Mesenchymal stem cell (in vitro differentiated cells and primary cell): Measurements from ENCODE around the gene ANKS1B.

Experiments used
- DNase-seq: peaks from one replicate; pipeline ENCODE4 v3.0.0-alpha.2; 2013
- H2AFZ ChIP-seq: one replicate; pipeline ENCODE4 v1.6.1; 2013; ENCODE audit warnings: low read depth, mild to moderate bottlenecking, control low read depth, inconsistent platforms, low read length, moderate library complexity
- H2AK5ac ChIP-seq: 2 replicates; pipeline ENCODE4 v1.6.1; 2013; ENCODE audit warnings: low read length, moderate library complexity, mild to moderate bottlenecking, inconsistent platforms; ENCODE audit not compliant: severe bottlenecking
- H2BK120ac ChIP-seq: one replicate; pipeline ENCODE4 v1.6.1; 2013; ENCODE audit warnings: low read depth, mild to moderate bottlenecking, inconsistent platforms, low read length, moderate library complexity
- H2BK12ac ChIP-seq, 2 experiments: one replicate each; pipeline ENCODE4 v1.6.1; 2013; ENCODE audit warnings: inconsistent platforms in 2 of 2, low read length in 2 of 2, mild to moderate bottlenecking in 2 of 2, moderate library complexity in 2 of 2, control low read depth in 1 of 2
- H2BK15ac ChIP-seq: one replicate; pipeline ENCODE4 v1.6.1; 2013; ENCODE audit warnings: mild to moderate bottlenecking, low read depth, inconsistent platforms; ENCODE audit not compliant: poor library complexity, severe bottlenecking
- H2BK5ac ChIP-seq: 2 replicates; pipeline ENCODE4 v1.6.1; 2013; ENCODE audit warnings: low read depth, mild to moderate bottlenecking, low read length, control low read depth, inconsistent platforms; ENCODE audit not compliant: poor library complexity, severe bottlenecking
- H3K14ac ChIP-seq, 2 experiments: one replicate each; pipeline ENCODE4 v1.6.1; 2013; ENCODE audit warnings: inconsistent platforms in 2 of 2, low read length in 2 of 2, control low read depth in 1 of 2, mild to moderate bottlenecking in 1 of 2, moderate library complexity in 1 of 2
- H3K18ac ChIP-seq, 2 experiments: one replicate each; pipeline ENCODE4 v1.6.1; 2013; ENCODE audit warnings: inconsistent platforms in 2 of 2, low read length in 2 of 2, control low read depth in 1 of 2, low read depth in 1 of 2, mild to moderate bottlenecking in 1 of 2
- H3K23ac ChIP-seq, 2 experiments: one replicate each; pipeline ENCODE4 v1.6.1; 2013; ENCODE audit warnings: inconsistent platforms in 2 of 2, low read length in 2 of 2, mild to moderate bottlenecking in 2 of 2, moderate library complexity in 2 of 2, control low read depth in 1 of 2
- H3K27ac ChIP-seq: 2 replicates; pipeline ENCODE4 v1.5.1; 2013; ENCODE audit warnings: mild to moderate bottlenecking, moderate library complexity, low read length, control low read depth, inconsistent platforms; ENCODE audit not compliant: poor library complexity, severe bottlenecking
- H3K27me3 ChIP-seq, 2 experiments: 2 replicates each; pipeline versions ENCODE4 v1.6.1 to v1.7.0; 2013; ENCODE audit warnings: low read length in 2 of 2, mild to moderate bottlenecking in 2 of 2, moderate library complexity in 2 of 2, control low read depth in 1 of 2, inconsistent platforms in 1 of 2; ENCODE audit not compliant: control insufficient read depth in 1 of 2, insufficient read depth in 1 of 2
- H3K36me3 ChIP-seq, 2 experiments: 2 replicates each; pipeline versions ENCODE4 v1.6.1 to v1.7.0; 2013; ENCODE audit warnings: low read length in 2 of 2, control low read depth in 1 of 2, inconsistent platforms in 1 of 2, low read depth in 1 of 2, mild to moderate bottlenecking in 1 of 2; ENCODE audit not compliant: insufficient read depth in 2 of 2, control insufficient read depth in 1 of 2
- H3K4ac ChIP-seq, 2 experiments: one replicate each; pipeline ENCODE4 v1.6.1; 2013; ENCODE audit warnings: inconsistent platforms in 2 of 2, low read length in 2 of 2, mild to moderate bottlenecking in 2 of 2, moderate library complexity in 2 of 2, control low read depth in 1 of 2, low read depth in 1 of 2
- H3K4me1 ChIP-seq: 2 replicates; pipeline ENCODE4 v1.6.1; 2013; ENCODE audit warnings: low read depth, low read length, control low read depth; ENCODE audit not compliant: control insufficient read depth, insufficient read depth
- H3K4me2 ChIP-seq: 2 replicates; pipeline ENCODE4 v1.6.1; 2013; ENCODE audit warnings: low read length, mild to moderate bottlenecking, inconsistent platforms; ENCODE audit not compliant: poor library complexity, severe bottlenecking
- H3K4me3 ChIP-seq, 2 experiments: 2 replicates each; pipeline versions ENCODE4 v1.5.1 to v1.7.0; 2013; ENCODE audit warnings: low read length in 2 of 2, mild to moderate bottlenecking in 2 of 2, control low read depth in 1 of 2, low read depth in 1 of 2; ENCODE audit not compliant: insufficient read depth in 1 of 2
- H3K79me1 ChIP-seq: replicated peaks from 2 replicates; pipeline ENCODE4 v1.6.1; 2013; ENCODE audit warnings: mild to moderate bottlenecking, control low read depth, low read length, inconsistent platforms; ENCODE audit not compliant: poor library complexity, severe bottlenecking
- H3K9ac ChIP-seq: 2 replicates; pipeline ENCODE4 v1.7.0; 2013; ENCODE audit warnings: mild to moderate bottlenecking, low read length, moderate library complexity
- H3K9me3 ChIP-seq: 2 replicates; pipeline ENCODE4 v1.7.0; 2013; ENCODE audit warnings: mild to moderate bottlenecking, low read length; ENCODE audit not compliant: control insufficient read depth
- H4K8ac ChIP-seq: one replicate; pipeline ENCODE4 v1.6.1; 2013; ENCODE audit warnings: inconsistent platforms, mild to moderate bottlenecking, low read length, moderate library complexity
- H4K91ac ChIP-seq: one replicate; pipeline ENCODE4 v1.6.1; 2013; ENCODE audit warnings: mild to moderate bottlenecking, low read length, inconsistent platforms
- WGBS: methylation state at CpG from one replicate; pipeline ENCODE4 v1.1.7; 2013; ENCODE audit warnings: mixed read lengths; 5-methylcytosine and 5-hydroxymethylcytosine counted together

The ANKS1B gene

DNA sequence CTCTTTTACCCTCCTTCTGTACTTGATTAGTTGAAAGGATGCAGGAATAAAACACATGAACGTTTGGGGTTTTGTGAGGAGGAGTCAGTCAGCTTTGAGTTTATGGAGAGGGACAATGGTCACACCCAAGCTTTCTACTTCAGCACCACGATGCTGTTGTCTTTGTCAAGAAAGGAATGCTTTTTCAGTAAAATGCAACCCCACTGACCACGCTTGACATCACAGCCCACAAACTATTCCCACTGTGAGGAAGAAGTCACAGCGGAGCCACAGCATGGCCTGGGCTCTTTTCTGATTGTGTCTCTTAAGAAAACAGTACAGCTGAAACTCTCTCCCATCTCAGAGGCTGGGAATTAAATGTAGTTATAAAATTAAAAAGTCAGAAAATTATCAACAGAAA is 1204.5 kb downstream of the ANKS1B start:
- Histone ChIP-seq H3K9ac (no peak overlapping the region), H4K8ac (no peak overlapping the region), H3K79me1 (no peaks in the 10 kb centered on the region), H3K36me3 (no peaks in the 10 kb centered on the region), H3K27ac (no peak overlapping the region), H3K4ac (no peak overlapping the region), H3K14ac (no peak overlapping the region), H3K27me3 (no peaks in the 10 kb centered on the region), H3K4me3 (no peak overlapping the region), H2BK5ac (no peak overlapping the region), H3K9me3 (no peaks in the 10 kb centered on the region), H3K23ac (no peak overlapping the region), H2BK15ac (no peak overlapping the region), H2AK5ac (no peak overlapping the region), H4K91ac (no peak overlapping the region), H3K18ac (no peak overlapping the region), H2BK120ac (no peak overlapping the region), H3K4me2 (no peak overlapping the region), H2AFZ (no peak overlapping the region), H3K4me1 (no peaks in the 10 kb centered on the region), H2BK12ac (no peak overlapping the region)
- 75% methylated on average over 3 of the region's 4 CpGs for WGBS
- no peak for DNase-seq

DNA sequence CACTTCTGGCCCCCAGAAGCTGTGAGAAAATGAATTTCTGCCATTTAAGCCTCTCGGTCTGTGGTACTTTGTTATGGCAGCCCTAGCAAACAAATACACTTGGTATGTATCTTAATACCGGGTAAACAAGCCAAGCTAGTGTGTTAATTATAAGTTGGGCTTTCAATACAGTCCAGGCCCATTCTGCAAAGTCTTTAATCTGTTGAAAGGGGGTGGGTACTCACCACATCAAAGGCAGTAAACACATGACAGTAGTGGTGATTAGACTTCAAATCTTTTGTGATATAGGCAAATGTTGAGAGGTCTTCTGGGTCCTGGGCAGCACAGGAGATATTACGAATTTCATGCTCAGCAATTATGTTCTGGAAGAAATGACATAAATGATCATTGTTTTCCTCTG is 1211.9 kb downstream of the ANKS1B start:
- H4K91ac ChIP-seq = no peak overlapping the region
- H2AFZ ChIP-seq = no peak overlapping the region
- H3K9me3 ChIP-seq = no peaks in the 10 kb centered on the region
- H2AK5ac ChIP-seq = no peak overlapping the region
- no peak overlapping the region for H3K18ac ChIP-seq
- no peak overlapping the region for H2BK15ac ChIP-seq
- no peak overlapping the region for H2BK5ac ChIP-seq
- H3K4me3 ChIP-seq = no peak overlapping the region
- no peak overlapping the region for H3K4me2 ChIP-seq
- H3K27me3 ChIP-seq = no peaks in the 10 kb centered on the region
- H2BK120ac ChIP-seq = no peak overlapping the region
- H3K79me1 ChIP-seq = no peaks in the 10 kb centered on the region
- no peaks in the 10 kb centered on the region for H3K4me1 ChIP-seq
- H4K8ac ChIP-seq = no peak overlapping the region
- no peak overlapping the region for H2BK12ac ChIP-seq
- DNase-seq = no peak
- no peak overlapping the region for H3K27ac ChIP-seq
- no peak overlapping the region for H3K14ac ChIP-seq
- no peak overlapping the region for H3K23ac ChIP-seq
- no peak overlapping the region for H3K9ac ChIP-seq
- H3K4ac ChIP-seq = no peak overlapping the region
- no peaks in the 10 kb centered on the region for H3K36me3 ChIP-seq
- 92% methylated on average over 2 of the region's 3 CpGs for WGBS

GRCh38 chr12:98771811-98772752 is 1212.7 kb downstream of the ANKS1B start:
- Histone ChIP-seq H3K79me1 (no peaks in the 10 kb centered on the region), H3K27ac (no peak overlapping the region), H2AFZ (no peak overlapping the region), H3K4me3 (no peak overlapping the region), H3K4me2 (no peak overlapping the region), H3K36me3 (no peaks in the 10 kb centered on the region), H4K91ac (no peak overlapping the region), H2AK5ac (no peak overlapping the region), H3K9ac (no peak overlapping the region), H3K4ac (no peak overlapping the region), H3K27me3 (no peaks in the 10 kb centered on the region), H2BK12ac (no peak overlapping the region), H3K23ac (no peak overlapping the region), H2BK120ac (no peak overlapping the region), H4K8ac (no peak overlapping the region), H3K4me1 (no peaks in the 10 kb centered on the region), H3K9me3 (no peaks in the 10 kb centered on the region), H2BK15ac (no peak overlapping the region), H3K18ac (no peak overlapping the region), H2BK5ac (no peak overlapping the region), H3K14ac (no peak overlapping the region)
- 90% methylated on average over 8 of the region's 8 CpGs for WGBS
- no peak for DNase-seq

DNA sequence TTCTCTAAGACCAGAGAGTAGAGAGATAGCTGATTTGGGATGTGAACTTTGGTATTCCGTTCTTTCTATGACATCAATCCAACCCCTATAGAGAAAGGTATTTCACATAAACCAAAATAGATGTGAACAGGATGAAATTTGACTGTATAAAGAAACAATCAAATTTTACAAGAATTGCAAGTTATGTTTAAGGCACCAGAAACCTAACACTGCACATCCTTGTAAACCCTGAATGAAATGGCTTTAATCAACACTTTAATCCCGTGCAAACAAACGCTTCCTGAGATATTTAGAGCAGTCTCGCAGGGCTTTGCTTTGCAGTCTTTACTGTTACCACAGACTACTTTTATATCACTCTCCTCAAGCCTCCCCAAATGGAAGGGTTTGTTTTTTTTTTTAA is 1214.5 kb downstream of the ANKS1B start:
- no peak overlapping the region for H3K4me3 ChIP-seq
- no peak for DNase-seq
- H2BK5ac ChIP-seq = no peak overlapping the region
- no peaks in the 10 kb centered on the region for H3K9me3 ChIP-seq
- no peak overlapping the region for H3K14ac ChIP-seq
- no peak overlapping the region for H2AFZ ChIP-seq
- no peak overlapping the region for H3K9ac ChIP-seq
- H3K79me1 ChIP-seq = no peaks in the 10 kb centered on the region
- no peak overlapping the region for H2BK120ac ChIP-seq
- no peak overlapping the region for H2BK15ac ChIP-seq
- no peak overlapping the region for H3K4ac ChIP-seq
- no peaks in the 10 kb centered on the region for H3K4me1 ChIP-seq
- no peak overlapping the region for H2BK12ac ChIP-seq
- no peak overlapping the region for H4K8ac ChIP-seq
- no peak overlapping the region for H3K4me2 ChIP-seq
- H3K27me3 ChIP-seq = no peaks in the 10 kb centered on the region
- H3K23ac ChIP-seq = no peak overlapping the region
- 91% methylated on average over 3 of the region's 4 CpGs for WGBS
- no peak overlapping the region for H3K27ac ChIP-seq
- H3K18ac ChIP-seq = no peak overlapping the region
- no peak overlapping the region for H4K91ac ChIP-seq
- no peaks in the 10 kb centered on the region for H3K36me3 ChIP-seq
- H2AK5ac ChIP-seq = no peak overlapping the region
